ENCODE measurements around the gene PSMG4. TPM values are rescaled to one million over a fixed set of nuclear protein-coding genes. Genes with fewer than 3 reads are reported as not detected.

The PSMG4 gene
- total and polyA plus RNA-seq, 4 donors = 12.0 to 38.2 (median 26.0) TPM

DNA sequence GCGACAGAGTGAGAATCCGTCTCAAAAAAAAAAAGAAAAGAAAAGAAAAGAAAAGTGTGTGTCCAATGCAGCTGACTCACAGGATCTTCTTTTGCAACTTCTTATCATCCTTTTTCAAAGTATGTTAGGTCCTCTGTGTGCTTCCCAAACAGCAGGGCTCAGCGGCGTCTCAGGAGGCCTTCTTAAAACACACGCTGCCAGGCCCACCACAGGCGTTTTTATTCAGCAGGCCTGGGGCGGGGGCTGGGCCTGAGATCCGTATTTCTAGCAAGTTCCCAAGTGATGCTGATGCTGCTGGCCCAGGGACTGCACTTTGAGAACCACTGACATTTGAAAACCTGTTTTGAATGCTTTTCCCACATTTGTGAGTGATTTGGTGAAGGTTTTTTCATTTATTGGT is 57.1 kb downstream of the PSMG4 start:
- ATAC-seq (ENCODE audit: low FRiP score) = no peak
- intact Hi-C loops (cut with DNase I) = no loop called here
- 74 to 75% methylated on average over 8 of the region's 8 CpGs for WGBS, 2 donors
- H3K27me3 ChIP-seq (ENCODE audit: control insufficient read depth in 1 of 2, insufficient read depth in 2 of 2, low read length in 1 of 2) = no peaks in the 10 kb centered on the region
- H3K4me3 ChIP-seq (ENCODE audit: low read length in 2 of 2) = no peak overlapping the region
- H3K9me3 ChIP-seq (ENCODE audit: control insufficient read depth, low read length) = no peaks in the 10 kb centered on the region
- no peaks in the 10 kb centered on the region for H3K36me3 ChIP-seq (ENCODE audit: control insufficient read depth in 1 of 2, insufficient read depth in 2 of 2, low read length in 1 of 2)
- H3K27ac ChIP-seq (ENCODE audit: low read depth in 1 of 2, low read length in 2 of 2) = no peak overlapping the region
- DNase-seq = no peak
- H3K4me1 ChIP-seq (ENCODE audit: control insufficient read depth in 1 of 2, insufficient read depth in 2 of 2, low read length in 2 of 2) = no peaks in the 10 kb centered on the region

DNA sequence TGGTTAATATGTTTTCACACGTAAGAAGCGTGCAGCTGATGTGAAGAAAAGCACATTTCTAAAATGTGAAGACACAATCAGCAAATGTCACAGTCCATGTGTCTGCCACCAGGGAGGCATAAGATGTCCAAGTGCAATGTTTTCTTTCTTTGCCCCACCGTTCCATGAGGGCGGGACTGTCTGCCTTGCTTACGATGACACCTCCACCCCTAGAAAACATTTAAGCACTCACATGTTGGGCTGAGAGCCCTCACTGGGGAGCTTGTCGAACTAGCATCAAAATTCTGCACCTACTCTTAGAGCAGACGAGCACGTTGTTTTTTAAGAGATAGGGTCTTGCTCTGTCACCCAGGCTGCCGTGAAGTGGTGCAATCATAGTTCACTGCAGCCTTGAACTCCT is 57.6 kb downstream of the PSMG4 start:
- Histone ChIP-seq H3K27me3 (ENCODE audit: control insufficient read depth in 1 of 2, insufficient read depth in 2 of 2, low read length in 1 of 2) (no peaks in the 10 kb centered on the region), H3K9me3 (ENCODE audit: control insufficient read depth, low read length) (no peaks in the 10 kb centered on the region), H3K4me1 (ENCODE audit: control insufficient read depth in 1 of 2, insufficient read depth in 2 of 2, low read length in 2 of 2) (no peaks in the 10 kb centered on the region), H3K36me3 (ENCODE audit: control insufficient read depth in 1 of 2, insufficient read depth in 2 of 2, low read length in 1 of 2) (no peaks in the 10 kb centered on the region), H3K27ac (ENCODE audit: low read depth in 1 of 2, low read length in 2 of 2) (no peak overlapping the region), H3K4me3 (ENCODE audit: low read length in 2 of 2) (no peak overlapping the region)
- ATAC-seq (ENCODE audit: low FRiP score) = no peak
- intact Hi-C loops (cut with DNase I) = no loop called here
- DNase-seq = no peak
- WGBS, 2 donors = 86 to 90% methylated on average over 9 of the region's 9 CpGs

DNA sequence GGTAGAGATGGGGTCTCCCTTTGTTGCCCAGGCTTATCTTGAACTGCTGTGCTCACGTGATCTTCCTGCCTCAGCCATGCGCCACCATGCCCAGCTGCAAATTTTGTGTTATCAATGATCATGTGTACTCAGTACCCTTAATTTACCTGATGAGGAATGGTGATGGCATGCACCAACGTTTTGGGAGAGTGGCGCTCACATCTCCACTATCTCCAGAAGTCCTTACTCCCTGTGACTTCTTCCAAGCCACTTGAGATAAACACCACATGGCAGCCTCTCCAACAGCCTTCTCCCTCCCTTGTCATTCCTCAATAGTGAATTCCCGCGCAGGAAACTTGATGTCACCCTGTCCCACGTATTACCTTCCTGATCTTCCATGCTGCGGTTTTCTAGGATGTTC is 58.1 kb downstream of the PSMG4 start:
- Histone ChIP-seq H3K27ac (ENCODE audit: low read depth in 1 of 2, low read length in 2 of 2) (no peak overlapping the region), H3K4me3 (ENCODE audit: low read length in 2 of 2) (no peak overlapping the region), H3K9me3 (ENCODE audit: control insufficient read depth, low read length) (no peaks in the 10 kb centered on the region), H3K36me3 (ENCODE audit: control insufficient read depth in 1 of 2, insufficient read depth in 2 of 2, low read length in 1 of 2) (no peaks in the 10 kb centered on the region), H3K27me3 (ENCODE audit: control insufficient read depth in 1 of 2, insufficient read depth in 2 of 2, low read length in 1 of 2) (no peaks in the 10 kb centered on the region), H3K4me1 (ENCODE audit: control insufficient read depth in 1 of 2, insufficient read depth in 2 of 2, low read length in 2 of 2) (no peaks in the 10 kb centered on the region)
- WGBS, 2 donors = 82 to 86% methylated on average over 8 of the region's 8 CpGs
- intact Hi-C loops (cut with DNase I) = no loop called here
- ATAC-seq (ENCODE audit: low FRiP score) = no peak
- no peak for DNase-seq

Other genes with a start within 250 kb of the PSMG4 start
- gene RIPK1, start 190.5 kb upstream of the PSMG4 start, total RNA-seq = 10 to 100 TPM; 23.1 to 27.3 TPM
- gene RIPK1, start 190.5 kb upstream of the PSMG4 start, polyA plus RNA-seq = 10 to 100 TPM in 1 of 2 donors, 1 to 10 TPM in 1; 9.9 to 21.8 TPM
- gene BPHL, start 140.2 kb upstream of the PSMG4 start, total RNA-seq = 10 to 100 TPM in 1 of 2 donors, 1 to 10 TPM in 1; 6.4 to 14.6 TPM
- gene BPHL, start 140.2 kb upstream of the PSMG4 start, polyA plus RNA-seq = 10 to 100 TPM; 16.2 to 18.7 TPM
- 10 to 100 TPM; 33.7 to 40.0 TPM for gene TUBB2A, start 101.4 kb upstream of the PSMG4 start, total RNA-seq
- gene TUBB2A, start 101.4 kb upstream of the PSMG4 start, polyA plus RNA-seq = 10 to 100 TPM; 16.9 to 39.4 TPM
- gene TUBB2B, start 31.3 kb upstream of the PSMG4 start, total RNA-seq = 1 to 10 TPM; 5.6 to 6.3 TPM
- gene TUBB2B, start 31.3 kb upstream of the PSMG4 start, polyA plus RNA-seq = 1 to 10 TPM; 2.8 to 4.3 TPM
- gene SLC22A23, start 198.1 kb downstream of the PSMG4 start, total RNA-seq = 1 to 10 TPM; 6.0 to 9.4 TPM
- gene SLC22A23, start 198.1 kb downstream of the PSMG4 start, polyA plus RNA-seq = 1 to 10 TPM; 1.5 to 2.6 TPM

All from aorta (tissue), 5 donors.